Mononuclear cell (primary cell): ENCODE data around the gene SLC37A1. TPM values are rescaled to one million over a fixed set of nuclear protein-coding genes. Genes with fewer than 3 reads are reported as not detected.

Experiments used
- H3K27me3 ChIP-seq: 2 replicates; pipeline ENCODE4 v1.6.0; 2011; ENCODE audit warnings: low read length, control low read depth; ENCODE audit not compliant: insufficient read depth
- H3K4me1 ChIP-seq: 2 replicates; pipeline ENCODE4 v1.5.1; 2011; ENCODE audit warnings: mild to moderate bottlenecking, low read length, control low read depth; ENCODE audit not compliant: insufficient read depth
- H3K4me3 ChIP-seq: 2 replicates; pipeline ENCODE4 v1.5.1; 2011; ENCODE audit warnings: mild to moderate bottlenecking, low read length, moderate library complexity
- H3K9me3 ChIP-seq: 2 replicates; pipeline ENCODE4 v1.5.1; 2011; ENCODE audit warnings: low read depth, mild to moderate bottlenecking, control low read depth, low read length
- total RNA-seq: library from RNA; depleted of rRNA; stranded (reverse); fragments of >200 nt; gene quantifications from one replicate; pipeline ENCODE4 v1.2.3, GENCODE V29; 2012

Gene SLC37A1
- total RNA-seq, 1 donor = 19.4 TPM

GRCh38 chr21:42474043-42474831 lies 39.4 kb upstream of the SLC37A1 start:
- no peaks in the 10 kb centered on the region for H3K9me3 ChIP-seq
- no peaks in the 10 kb centered on the region for H3K4me1 ChIP-seq
- H3K4me3 ChIP-seq = no peak overlapping the region

DNA sequence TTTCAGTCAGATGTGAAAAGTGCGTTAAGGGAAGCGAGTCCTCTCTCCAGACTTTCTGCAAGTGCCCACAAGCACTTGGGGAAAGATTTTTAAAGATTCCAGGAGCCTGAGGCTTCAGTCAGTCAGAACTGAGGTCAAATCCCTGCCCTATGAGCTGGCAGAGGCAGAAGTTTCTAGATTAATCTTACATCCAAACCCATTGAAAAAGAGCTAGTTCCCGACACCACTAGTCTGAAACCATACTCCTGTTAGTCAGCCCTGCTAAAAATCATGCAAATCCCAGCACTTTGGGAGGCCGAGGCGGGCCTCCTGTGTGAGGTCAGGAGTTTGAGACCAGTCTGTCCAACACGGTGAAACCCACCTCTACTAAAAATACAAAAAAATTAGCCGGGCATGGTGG lies 38.6 kb upstream of the SLC37A1 start:
- no peaks in the 10 kb centered on the region for H3K4me1 ChIP-seq
- H3K4me3 ChIP-seq = no peak overlapping the region
- H3K27me3 ChIP-seq = no peaks in the 10 kb centered on the region
- no peaks in the 10 kb centered on the region for H3K9me3 ChIP-seq

More at GRCh38 chr21:42474043-42474831, 39.4 kb upstream of the SLC37A1 start:
- no peaks in the 10 kb centered on the region for H3K27me3 ChIP-seq

DNA sequence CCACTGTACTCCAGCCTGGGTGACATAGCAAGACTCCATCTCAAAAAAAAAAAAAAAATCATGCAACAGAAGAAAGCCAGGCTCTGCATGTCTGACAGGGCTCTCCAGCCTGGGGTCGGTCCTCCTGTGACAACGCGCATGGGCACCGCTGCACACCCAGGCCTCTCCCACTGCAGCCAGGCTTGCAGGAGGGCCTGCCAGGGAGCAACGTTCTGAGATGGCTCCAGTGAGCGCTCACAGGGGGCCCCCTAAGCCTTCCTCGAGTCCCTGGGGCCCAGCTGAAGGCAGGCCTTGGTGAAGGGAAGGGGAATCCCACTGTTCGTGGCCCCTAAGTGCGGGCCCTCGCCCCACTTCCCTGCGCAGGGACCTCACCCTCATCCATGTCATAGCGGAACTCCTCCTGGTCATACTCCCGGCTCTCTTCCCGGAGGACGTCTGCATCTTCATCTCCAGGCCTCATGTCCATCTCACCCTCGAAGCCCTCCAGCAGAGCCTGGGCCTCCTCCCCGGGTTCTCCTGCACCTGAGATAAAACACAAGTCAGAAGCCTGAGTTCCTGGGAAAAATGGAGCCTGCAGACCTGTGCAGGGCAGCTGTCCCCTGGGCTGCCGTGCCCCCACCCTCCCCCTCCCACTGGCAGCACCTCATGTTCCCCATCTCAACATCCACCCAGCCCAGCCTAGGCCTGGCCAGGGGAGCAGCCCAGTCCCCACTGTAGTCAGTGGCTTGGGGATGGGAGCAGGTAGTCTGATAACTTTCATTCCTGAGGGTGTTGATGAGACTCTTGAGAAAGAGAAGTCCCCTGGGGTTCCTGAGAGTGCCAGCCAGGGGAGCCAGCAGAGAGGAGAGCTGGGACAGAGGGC lies 37.9 kb upstream of the SLC37A1 start:
- Histone ChIP-seq H3K4me1 (no peaks in the 10 kb centered on the region), H3K4me3 (no peak overlapping the region), H3K9me3 (no peaks in the 10 kb centered on the region), H3K27me3 (no peaks in the 10 kb centered on the region)

- H3K9me3 ChIP-seq = no peaks in the 10 kb centered on the region
- H3K4me3 ChIP-seq = no peak overlapping the region
- H3K4me1 ChIP-seq = no peaks in the 10 kb centered on the region
- no peaks in the 10 kb centered on the region for H3K27me3 ChIP-seq
These were observed 37.0 kb upstream of the SLC37A1 start for GRCh38 chr21:42476388-42477331.

DNA sequence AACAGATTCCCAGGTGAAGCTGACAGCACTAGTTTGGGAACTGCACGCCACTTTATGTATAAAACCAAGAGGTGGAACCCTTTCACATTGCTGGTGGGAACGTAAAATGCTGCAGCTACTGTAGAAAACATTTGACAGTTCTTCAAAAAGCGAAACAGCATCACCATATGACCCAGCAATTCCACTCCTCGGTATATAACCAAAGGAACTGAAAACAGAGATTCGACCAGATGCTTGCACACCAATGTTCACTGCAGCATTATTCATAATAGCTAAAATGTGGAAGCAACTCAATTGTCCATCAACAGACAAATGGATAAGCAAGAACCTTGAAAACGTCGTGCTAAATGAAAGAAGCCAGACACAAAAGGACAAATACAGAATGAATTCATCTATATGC lies 35.1 kb upstream of the SLC37A1 start:
- Histone ChIP-seq H3K9me3 (no peaks in the 10 kb centered on the region), H3K27me3 (no peaks in the 10 kb centered on the region), H3K4me1 (no peaks in the 10 kb centered on the region), H3K4me3 (no peak overlapping the region)

DNA sequence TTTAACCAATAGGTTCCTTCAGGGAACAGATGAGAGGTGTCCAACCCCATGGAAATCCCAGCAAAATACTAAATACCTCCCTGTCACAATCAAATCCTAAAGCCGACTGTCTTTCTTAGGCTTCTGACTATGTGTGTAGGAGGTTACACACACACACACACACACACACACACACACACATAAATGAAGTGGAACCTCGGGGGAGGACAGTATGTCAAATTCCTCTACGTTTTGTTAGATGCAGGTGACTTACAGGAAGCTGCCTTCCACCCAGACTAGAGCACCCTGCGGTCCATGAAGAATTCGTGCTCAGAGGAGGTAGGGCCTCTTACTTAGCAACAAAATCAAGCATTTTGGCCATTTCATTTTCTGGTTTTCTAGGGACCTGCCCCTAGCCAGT lies 34.1 kb upstream of the SLC37A1 start:
- Histone ChIP-seq H3K4me1 (no peaks in the 10 kb centered on the region), H3K4me3 (no peak overlapping the region), H3K27me3 (no peaks in the 10 kb centered on the region), H3K9me3 (no peaks in the 10 kb centered on the region)

DNA sequence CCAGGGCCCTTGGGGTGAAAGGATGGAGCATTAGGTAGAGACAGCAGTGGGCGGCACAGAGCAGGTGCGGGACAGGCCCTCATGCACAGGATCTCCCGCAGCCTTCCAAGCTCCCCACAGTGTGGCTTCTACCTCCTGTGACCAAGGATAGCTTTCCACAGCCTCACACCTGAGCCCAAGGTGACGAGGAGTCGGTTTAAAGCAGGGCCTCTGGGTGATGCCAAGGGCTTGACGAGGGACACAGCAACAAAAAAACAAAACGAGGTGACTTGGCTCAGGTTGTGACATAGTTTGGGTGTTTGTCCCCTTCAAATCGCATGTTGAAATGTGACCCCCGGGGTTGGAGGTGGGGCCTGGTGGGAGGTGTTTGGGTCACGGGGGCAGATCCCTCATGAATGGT lies 32.9 kb upstream of the SLC37A1 start:
- H3K4me3 ChIP-seq = no peak overlapping the region
- no peaks in the 10 kb centered on the region for H3K9me3 ChIP-seq
- no peaks in the 10 kb centered on the region for H3K4me1 ChIP-seq
- no peaks in the 10 kb centered on the region for H3K27me3 ChIP-seq

GRCh38 chr21:42481169-42481568 lies 32.5 kb upstream of the SLC37A1 start:
- Histone ChIP-seq H3K27me3 (no peaks in the 10 kb centered on the region), H3K4me3 (no peak overlapping the region)

DNA sequence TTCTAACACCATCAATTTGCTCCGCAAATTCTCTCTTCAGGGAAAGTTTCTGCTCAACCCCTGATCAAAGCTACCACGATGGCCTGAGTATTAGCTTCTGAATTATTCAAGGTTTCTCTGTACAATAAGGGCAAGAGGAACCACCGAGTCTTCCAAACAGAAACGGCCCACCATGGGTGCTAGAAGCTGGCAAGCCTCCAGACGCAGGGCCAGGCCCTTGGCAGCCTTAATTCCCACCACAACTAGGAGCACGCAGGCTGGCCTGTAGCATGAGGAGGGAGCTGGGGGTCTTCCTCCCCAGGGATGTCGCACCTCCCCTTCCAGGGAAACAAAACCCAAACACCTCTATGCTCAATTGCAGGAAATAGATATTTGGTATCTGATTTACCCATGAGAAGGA lies 28.7 kb upstream of the SLC37A1 start:
- no peaks in the 10 kb centered on the region for H3K4me1 ChIP-seq
- no peak overlapping the region for H3K4me3 ChIP-seq
- no peaks in the 10 kb centered on the region for H3K27me3 ChIP-seq
- H3K9me3 ChIP-seq = no peaks in the 10 kb centered on the region

More at GRCh38 chr21:42481169-42481568, 32.5 kb upstream of the SLC37A1 start:
- no peaks in the 10 kb centered on the region for H3K4me1 ChIP-seq
- no peaks in the 10 kb centered on the region for H3K9me3 ChIP-seq

GRCh38 chr21:42486072-42486471 lies 27.6 kb upstream of the SLC37A1 start:
- Histone ChIP-seq H3K9me3 (no peaks in the 10 kb centered on the region), H3K27me3 (no peaks in the 10 kb centered on the region), H3K4me1 (no peaks in the 10 kb centered on the region), H3K4me3 (no peak overlapping the region)

- Histone ChIP-seq H3K9me3 (no peaks in the 10 kb centered on the region), H3K4me3 (no peak overlapping the region)
These were observed 27.1 kb upstream of the SLC37A1 start for GRCh38 chr21:42486531-42486930.

DNA sequence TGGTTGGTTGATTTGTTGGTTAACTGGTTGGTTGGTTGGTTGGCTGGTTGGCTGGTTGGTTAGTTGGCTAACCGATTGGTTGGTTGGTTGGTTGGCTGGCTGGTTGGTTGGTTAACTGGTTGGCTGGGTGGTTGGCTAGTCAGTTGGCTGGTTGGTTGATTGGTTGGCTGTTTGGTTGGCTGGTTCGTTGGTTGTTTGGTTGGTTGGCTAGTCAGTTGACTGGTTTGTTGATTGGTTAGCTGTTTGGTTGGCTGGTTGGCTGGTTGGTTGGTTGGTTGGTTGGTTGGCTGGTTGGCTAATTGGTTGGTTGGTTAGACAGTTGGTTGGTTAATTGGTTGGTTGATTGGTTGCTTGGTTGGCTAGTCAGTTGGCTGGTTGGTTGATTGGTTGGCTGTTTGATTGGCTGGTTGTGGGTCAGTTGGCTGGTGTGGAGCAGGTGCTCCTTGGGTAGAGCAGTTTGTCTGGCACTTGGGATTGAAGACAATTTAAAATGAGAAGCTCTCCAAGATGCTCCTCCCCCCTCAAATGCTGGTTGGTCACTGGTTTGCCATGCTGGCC lies 24.6 kb upstream of the SLC37A1 start:
- Histone ChIP-seq H3K27me3 (no peaks in the 10 kb centered on the region), H3K9me3 (no peaks in the 10 kb centered on the region), H3K4me3 (no peak overlapping the region), H3K4me1 (no peaks in the 10 kb centered on the region)

More at GRCh38 chr21:42486531-42486930, 27.1 kb upstream of the SLC37A1 start:
- no peaks in the 10 kb centered on the region for H3K27me3 ChIP-seq
- no peaks in the 10 kb centered on the region for H3K4me1 ChIP-seq

DNA sequence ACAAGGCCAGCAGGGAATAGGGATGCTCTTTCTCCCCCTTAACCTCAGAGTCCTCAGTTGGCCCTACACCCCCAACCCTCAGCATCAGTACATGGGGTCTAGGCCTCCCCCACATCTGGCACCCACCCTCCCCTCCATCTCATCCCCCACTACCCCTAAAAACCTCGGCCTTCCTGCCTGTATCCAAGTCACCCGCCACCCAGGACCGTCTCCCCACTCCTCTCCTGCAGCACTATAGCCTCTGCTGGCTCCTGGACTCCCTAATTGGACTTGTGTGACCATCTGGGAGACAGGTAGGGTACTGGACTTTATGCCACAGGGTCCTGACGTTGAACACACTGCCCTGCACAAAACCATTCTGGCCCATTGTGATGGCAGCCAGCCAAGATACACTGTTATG lies 23.7 kb upstream of the SLC37A1 start:
- H3K27me3 ChIP-seq = no peaks in the 10 kb centered on the region
- H3K4me1 ChIP-seq = no peaks in the 10 kb centered on the region
- no peak overlapping the region for H3K4me3 ChIP-seq
- H3K9me3 ChIP-seq = no peaks in the 10 kb centered on the region

DNA sequence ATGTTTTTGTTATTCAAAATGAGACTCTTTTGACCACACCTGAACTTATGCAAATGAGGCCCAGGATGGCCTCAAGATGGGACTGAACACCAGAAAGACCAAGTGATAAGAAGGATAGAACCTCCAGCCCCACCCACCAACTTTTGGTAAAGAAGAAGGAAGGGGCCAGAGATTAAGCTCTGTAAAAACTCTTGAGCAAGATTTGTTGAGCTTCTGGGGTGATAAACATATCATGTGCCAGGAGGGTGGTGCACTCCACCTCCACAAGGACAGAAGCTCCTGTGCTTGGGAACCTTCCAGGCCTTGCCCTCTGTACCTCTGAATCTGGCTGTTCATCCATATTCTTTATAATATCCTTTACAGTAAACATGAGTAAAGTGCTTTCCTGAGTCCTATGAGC lies 22.9 kb upstream of the SLC37A1 start:
- Histone ChIP-seq H3K4me1 (peaks cover 4% of the 10 kb centered on the region), H3K9me3 (no peaks in the 10 kb centered on the region), H3K27me3 (no peaks in the 10 kb centered on the region), H3K4me3 (no peak overlapping the region)
